GM12878 (cell line): ENCODE results near the gene ROM1. TPM values are rescaled to one million over a fixed set of nuclear protein-coding genes. Genes with fewer than 3 reads are reported as not detected.
"Not testable (repeated sequence)": the region's sequence is repeated elsewhere in the genome, so short reads cannot be mapped to it uniquely, and the experiment has no call there.

Experiments used
- ATAC-seq: fragments of 200-7000 bp; cut with Tn5 transposase; 3 replicates; pipeline ENCODE4 v1.9.1; 2020; ENCODE audit warnings: mild to moderate bottlenecking, moderate library complexity
- BruUV-seq: library from RNA; stranded (reverse); fragments of 400-500 nt; replicated peaks from 2 replicates; lab custom pipeline; 2021; lab: Mats Ljungman, UMichigan
- CTCF ChIA-PET: fragments of 300-600 bp; sonication (Branson Sonifier 250); formaldehyde crosslinking; extraction: SDS; loops from one replicate; lab custom pipeline; 2021; ENCODE audit warnings: inconsistent platforms; lab: Yijun Ruan, JAX
- POLR2A ChIA-PET: fragments of 350-600 bp; formaldehyde crosslinking; extraction: SDS; loops from one replicate; lab custom pipeline; 2021; ENCODE audit warnings: inconsistent platforms; lab: Charles Lee
- RAD21 ChIA-PET: fragments of 300-600 bp; sonication (Branson Sonifier 250); formaldehyde crosslinking; loops from one replicate; lab custom pipeline; 2023; ENCODE audit warnings: antibody characterized with exemption; ENCODE audit not compliant: unreplicated experiment; lab: Charles Lee
- SMC1A ChIA-PET: fragments of 300-600 bp; sonication (Branson Sonifier 250); formaldehyde crosslinking; loops from one replicate; lab custom pipeline; 2023; ENCODE audit not compliant: unreplicated experiment, uncharacterized antibody; lab: Charles Lee
- DNase-seq: peaks from one replicate; pipeline ENCODE4 v3.0.0-alpha.2; 2011; ENCODE audit warnings: low read depth, low spot score
- FAIRE-seq: peaks from 3 replicates; lab custom pipeline; 2011; peaks lifted over from hg19 to GRCh38; lab: Jason Lieb, UNC
- H2AFZ ChIP-seq: 2 replicates; pipeline ENCODE4 v1.6.0; 2011; ENCODE audit warnings: low read depth, low read length, control low read depth; ENCODE audit not compliant: control insufficient read depth
- H3K27ac ChIP-seq: 2 replicates; pipeline ENCODE4 v1.5.1; 2011; ENCODE audit warnings: control low read depth; ENCODE audit not compliant: control insufficient read depth, insufficient read depth
- H3K27me3 ChIP-seq, 2 experiments: replicated peaks in 1 of 2; 2 replicates each; pipeline versions ENCODE4 v1.6.0 to v1.6.1; 2011; ENCODE audit warnings: low read length in 1 of 2; ENCODE audit not compliant: control insufficient read depth in 2 of 2, insufficient read depth in 2 of 2
- H3K36me3 ChIP-seq, 2 experiments: 2 replicates each; pipeline ENCODE4 v1.5.1; 2011; ENCODE audit warnings: low read length in 1 of 2; ENCODE audit not compliant: control insufficient read depth in 2 of 2, insufficient read depth in 2 of 2
- H3K4me1 ChIP-seq: 2 replicates; pipeline ENCODE4 v1.6.1; 2011; ENCODE audit warnings: mild to moderate bottlenecking, low read length, moderate library complexity, mixed read lengths; ENCODE audit not compliant: control insufficient read depth, insufficient read depth
- H3K4me2 ChIP-seq: 2 replicates; pipeline ENCODE4 v1.6.0; 2011; ENCODE audit warnings: control low read depth; ENCODE audit not compliant: control insufficient read depth, insufficient read depth
- H3K4me3 ChIP-seq: fragments of 200-600 bp; sonication (generic); 2 replicates; pipeline ENCODE4 v1.5.1; 2016
- H3K79me2 ChIP-seq: 2 replicates; pipeline ENCODE4 v1.6.0; 2011; ENCODE audit warnings: low read length; ENCODE audit not compliant: control insufficient read depth, insufficient read depth
- H3K9ac ChIP-seq: 2 replicates; pipeline ENCODE4 v1.8.0; 2011; ENCODE audit warnings: low read length, control low read depth, mixed read lengths; ENCODE audit not compliant: control insufficient read depth, insufficient read depth
- H3K9me3 ChIP-seq: replicated peaks from 3 replicates; pipeline ENCODE4 v1.5.1; 2011; ENCODE audit warnings: mild to moderate bottlenecking, low read length; ENCODE audit not compliant: control insufficient read depth, insufficient read depth
- H4K20me1 ChIP-seq: 2 replicates; pipeline ENCODE4 v1.6.0; 2011; ENCODE audit not compliant: control insufficient read depth, insufficient read depth
- MEF2B ChIP-seq: fragments of 450-650 bp; IDR thresholded peaks from 2 replicates; pipeline ENCODE4 v1.6.1; 2018; ENCODE audit warnings: mild to moderate bottlenecking, moderate library complexity; ENCODE audit not compliant: partially characterized antibody, poor library complexity, severe bottlenecking
- NFYA ChIP-seq: IDR thresholded peaks from 2 replicates; pipeline ENCODE4 v1.6.1; 2011; ENCODE audit warnings: low read depth, mild to moderate bottlenecking, low read length, improper control_type of control experiment, borderline replicate concordance
- WGBS: methylation state at CpG from one replicate; pipeline ENCODE4 v1.1.6; 2016; ENCODE audit warnings: low lambda C conversion rate; ENCODE audit not compliant: insufficient replicate concordance, insufficient coverage; ENCODE audit errors: missing lambda C conversion rate; 5-methylcytosine and 5-hydroxymethylcytosine counted together
- in situ Hi-C: fragments of 300-500 bp; cut with MboI; formaldehyde crosslinking; loops from 9 replicates; pipeline ENCODE4 v1.14.3; 2018; ENCODE audit warnings: mixed read lengths
- intact Hi-C: fragments of 100-400 bp; cut with micrococcal nuclease; formaldehyde crosslinking; loops from one replicate; pipeline ENCODE4 v1.14.2; 2022; ENCODE audit not compliant: unreplicated experiment
- polyA plus RNA-seq, 11 experiments: library from polyadenylated mRNA; depleted of rRNA in 4 of 11; unstranded in 6 of 11; stranded (reverse) in 5 of 11; fragments of >200 nt; fragmentation: Nextera tagmentation in 4 of 11; fragmentation: Illumina TruSeq in 1 of 11; extraction: Ambion mirVana in 4 of 11; extraction: Trizol in 1 of 11; gene quantifications; 1 replicate in 1 of 11; 2 replicates in 10 of 11; pipeline versions ENCODE4 v1.2.1 to v1.2.3, GENCODE V29; 2011 to 2016; ENCODE audit warnings: inconsistent platforms in 2 of 11, missing spikeins in 2 of 11, low read depth in 1 of 11
- total RNA-seq, 4 experiments: library from RNA; depleted of rRNA in 3 of 4; stranded (reverse); fragments of >200 nt in 3 of 4; fragmentation: Illumina TruSeq in 1 of 4; extraction: Trizol in 1 of 4; gene quantifications; 2 replicates each; pipeline versions ENCODE4 v1.2.1 to v1.2.3, GENCODE V29; 2013 to 2021
- TF ChIP-seq, protein P1 (sequence below): IDR thresholded peaks from 2 replicates; pipeline ENCODE4 v1.6.1; 2012; ENCODE audit warnings: improper control_type of control experiment, low read depth, low read length; ENCODE audit not compliant: insufficient replicate concordance

Gene ROM1
- total and polyA plus RNA-seq, 10 of the 15 experiments (the other 5 are each of a cell fraction or from before 2014, with no cell fraction given), result 0.42 to 3.0 (median 1.1) TPM

DNA sequence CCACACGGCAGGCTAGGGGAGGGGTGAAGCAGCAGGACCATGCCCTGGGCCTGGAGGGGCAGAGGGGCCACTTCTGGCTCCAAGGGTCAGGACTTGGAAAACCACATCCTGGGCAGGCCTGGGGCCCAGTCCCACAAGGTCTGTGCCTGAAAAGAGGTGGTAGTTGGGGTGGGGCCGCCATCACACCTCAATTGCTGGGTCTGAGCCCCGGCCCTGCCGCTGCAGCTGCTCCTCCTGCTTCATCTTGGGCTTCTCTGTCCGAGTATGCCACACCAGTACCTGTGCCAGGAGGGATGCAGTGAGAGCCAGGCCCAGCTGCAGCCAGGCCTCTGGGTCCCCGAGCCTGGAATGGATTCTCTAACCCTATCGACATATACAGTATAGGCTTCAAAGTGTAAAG, 2.5 kb downstream of the ROM1 start (continued):
- TF ChIP-seq NFYA (no peak), MEF2B (no peak)
- TF ChIP-seq, protein P1, sequence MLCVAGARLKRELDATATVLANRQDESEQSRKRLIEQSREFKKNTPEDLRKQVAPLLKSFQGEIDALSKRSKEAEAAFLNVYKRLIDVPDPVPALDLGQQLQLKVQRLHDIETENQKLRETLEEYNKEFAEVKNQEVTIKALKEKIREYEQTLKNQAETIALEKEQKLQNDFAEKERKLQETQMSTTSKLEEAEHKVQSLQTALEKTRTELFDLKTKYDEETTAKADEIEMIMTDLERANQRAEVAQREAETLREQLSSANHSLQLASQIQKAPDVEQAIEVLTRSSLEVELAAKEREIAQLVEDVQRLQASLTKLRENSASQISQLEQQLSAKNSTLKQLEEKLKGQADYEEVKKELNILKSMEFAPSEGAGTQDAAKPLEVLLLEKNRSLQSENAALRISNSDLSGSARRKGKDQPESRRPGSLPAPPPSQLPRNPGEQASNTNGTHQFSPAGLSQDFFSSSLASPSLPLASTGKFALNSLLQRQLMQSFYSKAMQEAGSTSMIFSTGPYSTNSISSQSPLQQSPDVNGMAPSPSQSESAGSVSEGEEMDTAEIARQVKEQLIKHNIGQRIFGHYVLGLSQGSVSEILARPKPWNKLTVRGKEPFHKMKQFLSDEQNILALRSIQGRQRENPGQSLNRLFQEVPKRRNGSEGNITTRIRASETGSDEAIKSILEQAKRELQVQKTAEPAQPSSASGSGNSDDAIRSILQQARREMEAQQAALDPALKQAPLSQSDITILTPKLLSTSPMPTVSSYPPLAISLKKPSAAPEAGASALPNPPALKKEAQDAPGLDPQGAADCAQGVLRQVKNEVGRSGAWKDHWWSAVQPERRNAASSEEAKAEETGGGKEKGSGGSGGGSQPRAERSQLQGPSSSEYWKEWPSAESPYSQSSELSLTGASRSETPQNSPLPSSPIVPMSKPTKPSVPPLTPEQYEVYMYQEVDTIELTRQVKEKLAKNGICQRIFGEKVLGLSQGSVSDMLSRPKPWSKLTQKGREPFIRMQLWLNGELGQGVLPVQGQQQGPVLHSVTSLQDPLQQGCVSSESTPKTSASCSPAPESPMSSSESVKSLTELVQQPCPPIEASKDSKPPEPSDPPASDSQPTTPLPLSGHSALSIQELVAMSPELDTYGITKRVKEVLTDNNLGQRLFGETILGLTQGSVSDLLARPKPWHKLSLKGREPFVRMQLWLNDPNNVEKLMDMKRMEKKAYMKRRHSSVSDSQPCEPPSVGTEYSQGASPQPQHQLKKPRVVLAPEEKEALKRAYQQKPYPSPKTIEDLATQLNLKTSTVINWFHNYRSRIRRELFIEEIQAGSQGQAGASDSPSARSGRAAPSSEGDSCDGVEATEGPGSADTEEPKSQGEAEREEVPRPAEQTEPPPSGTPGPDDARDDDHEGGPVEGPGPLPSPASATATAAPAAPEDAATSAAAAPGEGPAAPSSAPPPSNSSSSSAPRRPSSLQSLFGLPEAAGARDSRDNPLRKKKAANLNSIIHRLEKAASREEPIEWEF, result no peak

DNA sequence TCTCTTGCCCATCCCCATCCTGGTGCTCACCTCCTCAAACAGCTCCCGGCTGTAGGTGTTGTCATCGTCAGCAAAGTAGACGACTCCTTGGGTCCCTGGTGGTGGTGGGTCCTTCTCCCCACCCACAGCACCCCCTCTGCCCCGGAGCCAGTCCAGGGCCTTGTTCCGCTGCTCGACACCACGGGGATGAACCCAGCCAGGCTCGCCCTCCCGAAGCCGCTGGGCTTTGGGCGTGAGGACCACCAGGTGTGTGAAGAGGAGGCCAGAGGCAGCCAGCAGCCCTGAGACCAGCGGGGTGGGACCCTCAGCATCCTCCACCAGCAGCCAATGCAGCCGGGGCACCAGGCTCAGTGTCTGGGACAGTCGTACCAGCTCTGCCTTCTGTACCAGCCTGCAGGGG, 3.9 kb downstream of the ROM1 start:
- peaks cover 11% of the 10 kb centered on the region for H3K79me2 ChIP-seq
- H3K4me1 ChIP-seq, H3K27ac ChIP-seq, H3K36me3 ChIP-seq, H2AFZ ChIP-seq, intact Hi-C loops, RAD21 ChIA-PET, H4K20me1 ChIP-seq, ATAC-seq, SMC1A ChIA-PET, H3K4me3 ChIP-seq, CTCF ChIA-PET, FAIRE-seq, H3K27me3 ChIP-seq, in situ Hi-C loops, H3K9ac ChIP-seq, H3K4me2 ChIP-seq, DNase-seq, BruUV-seq, H3K9me3 ChIP-seq: not testable (repeated sequence)
- POLR2A ChIA-PET, result interaction anchor here (0.5 to 1.1 kb wide), 3 partner anchors 18 to 25 kb away, joined by 3 to 5 read pairs (median 3); partner anchors contain the start of gene TUT1
- WGBS, result 96% methylated on average over 9 of the region's 14 CpGs
